GM12891 (cell line): ENCODE results near the gene SLC66A2.

Experiments
- POLR2A ChIP-seq: IDR thresholded peaks from 2 replicates; pipeline ENCODE4 v1.6.1; 2011; ENCODE audit warnings: low read depth, low read length, control low read depth
- POLR2AphosphoS5 ChIP-seq: IDR thresholded peaks from 2 replicates; pipeline ENCODE4 v1.6.1; 2011; ENCODE audit warnings: low read depth, low read length, control low read depth
- POU2F2 ChIP-seq: IDR thresholded peaks from 2 replicates; pipeline ENCODE4 v1.6.1; 2011; ENCODE audit warnings: low read depth, mild to moderate bottlenecking, control low read depth, low read length, moderate library complexity
- SPI1 ChIP-seq: IDR thresholded peaks from 2 replicates; pipeline ENCODE4 v1.6.1; 2011; ENCODE audit warnings: low read depth, low read length, control low read depth

- no peak for TF ChIP-seq POLR2AphosphoS5
- no peak for TF ChIP-seq SPI1
- no peak for TF ChIP-seq POU2F2
- no peak for TF ChIP-seq POLR2A
Observed at GRCh38 chr18:79897940-79898625, 53.4 kb downstream of the SLC66A2 start.
